ENCODE measurements around the gene VIT.

Gene VIT

DNA sequence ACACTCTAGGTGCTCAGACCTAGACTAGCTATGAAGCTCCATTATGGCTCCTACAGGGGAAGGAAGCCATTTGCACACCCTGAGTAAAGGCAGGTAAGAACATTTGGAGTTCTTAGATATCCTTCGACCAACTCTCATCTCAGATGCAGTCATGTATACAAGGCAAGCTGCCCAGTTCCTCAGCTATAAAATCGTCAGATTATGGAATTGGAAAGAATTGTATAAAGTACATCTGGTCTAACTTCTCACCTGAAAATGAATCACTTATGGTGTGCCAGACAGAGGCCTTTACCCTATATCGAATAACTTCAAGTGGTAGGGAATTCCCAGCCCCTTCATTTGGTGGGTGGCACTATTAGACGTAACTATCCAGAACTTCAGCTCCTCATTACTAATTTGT is 79.3 kb downstream of the VIT start:
- Histone ChIP-seq H3K9ac (ENCODE audit: low read length) (no peak overlapping the region), H3K27ac (ENCODE audit: low read depth, low read length) (no peak overlapping the region), H3K9me3 (ENCODE audit: low read length) (no peaks in the 10 kb centered on the region), H3K4me3 (ENCODE audit: low read depth in 1 of 2, low read length in 2 of 2) (no peak overlapping the region), H3K36me3 (ENCODE audit: insufficient read depth, low read length) (no peaks in the 10 kb centered on the region), H3K27me3 (ENCODE audit: control insufficient read depth in 1 of 2, insufficient read depth in 2 of 2, low read length in 2 of 2) (no peaks in the 10 kb centered on the region), H3K4me1 (ENCODE audit: insufficient read depth, low read length) (no peaks in the 10 kb centered on the region)

GRCh38 chr2:36777272-36777671 is 80.8 kb downstream of the VIT start:
- H3K4me1 ChIP-seq (ENCODE audit: insufficient read depth, low read length), result no peaks in the 10 kb centered on the region
- H3K4me3 ChIP-seq (ENCODE audit: low read depth in 1 of 2, low read length in 2 of 2), result no peak overlapping the region
- no peaks in the 10 kb centered on the region for H3K9me3 ChIP-seq (ENCODE audit: low read length)
- no peaks in the 10 kb centered on the region for H3K27me3 ChIP-seq (ENCODE audit: control insufficient read depth in 1 of 2, insufficient read depth in 2 of 2, low read length in 2 of 2)
- no peak overlapping the region for H3K27ac ChIP-seq (ENCODE audit: low read depth, low read length)
- H3K36me3 ChIP-seq (ENCODE audit: insufficient read depth, low read length), result no peaks in the 10 kb centered on the region
- H3K9ac ChIP-seq (ENCODE audit: low read length), result no peak overlapping the region

- Histone ChIP-seq H3K27ac (ENCODE audit: low read depth, low read length) (no peak overlapping the region), H3K27me3 (ENCODE audit: control insufficient read depth in 1 of 2, insufficient read depth in 2 of 2, low read length in 2 of 2) (no peaks in the 10 kb centered on the region), H3K4me1 (ENCODE audit: insufficient read depth, low read length) (peaks cover 5% of the 10 kb centered on the region), H3K4me3 (ENCODE audit: low read depth in 1 of 2, low read length in 2 of 2) (no peak overlapping the region), H3K36me3 (ENCODE audit: insufficient read depth, low read length) (no peaks in the 10 kb centered on the region), H3K9me3 (ENCODE audit: low read length) (no peaks in the 10 kb centered on the region), H3K9ac (ENCODE audit: low read length) (no peak overlapping the region)
Measured at GRCh38 chr2:36777788-36778187, 81.3 kb downstream of the VIT start.

DNA sequence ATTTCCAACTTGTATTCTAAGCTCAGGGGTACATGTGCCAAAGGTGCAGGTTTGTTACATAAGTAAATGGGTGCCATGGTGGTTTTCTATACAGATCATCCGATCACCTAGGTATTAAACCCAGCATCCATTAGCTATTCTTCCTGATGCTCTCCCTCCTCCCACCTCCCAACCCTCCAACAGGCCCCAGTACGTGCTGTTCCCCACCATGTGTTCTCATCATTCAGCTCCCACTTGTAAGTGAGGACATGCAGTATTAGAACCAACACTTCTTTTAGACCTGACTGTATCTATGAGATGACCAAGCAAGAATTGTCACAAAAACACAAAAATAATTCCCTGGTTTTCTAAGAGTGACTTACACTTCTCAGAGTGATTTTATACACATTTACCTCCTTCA is 83.0 kb downstream of the VIT start:
- H3K36me3 ChIP-seq (ENCODE audit: insufficient read depth, low read length), result no peaks in the 10 kb centered on the region
- no peaks in the 10 kb centered on the region for H3K27me3 ChIP-seq (ENCODE audit: control insufficient read depth in 1 of 2, insufficient read depth in 2 of 2, low read length in 2 of 2)
- no peak overlapping the region for H3K27ac ChIP-seq (ENCODE audit: low read depth, low read length)
- no peaks in the 10 kb centered on the region for H3K9me3 ChIP-seq (ENCODE audit: low read length)
- H3K9ac ChIP-seq (ENCODE audit: low read length), result no peak overlapping the region
- H3K4me1 ChIP-seq (ENCODE audit: insufficient read depth, low read length), result peaks cover 6% of the 10 kb centered on the region
- no peak overlapping the region for H3K4me3 ChIP-seq (ENCODE audit: low read depth in 1 of 2, low read length in 2 of 2)

GRCh38 chr2:36780231-36780839 is 83.8 kb downstream of the VIT start:
- no peak overlapping the region for H3K27ac ChIP-seq (ENCODE audit: low read depth, low read length)
- no peaks in the 10 kb centered on the region for H3K27me3 ChIP-seq (ENCODE audit: control insufficient read depth in 1 of 2, insufficient read depth in 2 of 2, low read length in 2 of 2)
- H3K4me3 ChIP-seq (ENCODE audit: low read depth in 1 of 2, low read length in 2 of 2), result no peak overlapping the region
- no peak overlapping the region for H3K9ac ChIP-seq (ENCODE audit: low read length)
- H3K4me1 ChIP-seq (ENCODE audit: insufficient read depth, low read length), result peaks cover 6% of the 10 kb centered on the region
- H3K9me3 ChIP-seq (ENCODE audit: low read length), result no peaks in the 10 kb centered on the region
- no peaks in the 10 kb centered on the region for H3K36me3 ChIP-seq (ENCODE audit: insufficient read depth, low read length)

GRCh38 chr2:36781907-36782720 is 85.6 kb downstream of the VIT start:
- Histone ChIP-seq H3K4me1 (ENCODE audit: insufficient read depth, low read length) (peaks cover 6% of the 10 kb centered on the region), H3K9me3 (ENCODE audit: low read length) (no peaks in the 10 kb centered on the region), H3K27ac (ENCODE audit: low read depth, low read length) (no peak overlapping the region), H3K36me3 (ENCODE audit: insufficient read depth, low read length) (no peaks in the 10 kb centered on the region), H3K9ac (ENCODE audit: low read length) (no peak overlapping the region), H3K4me3 (ENCODE audit: low read depth in 1 of 2, low read length in 2 of 2) (no peak overlapping the region), H3K27me3 (ENCODE audit: control insufficient read depth in 1 of 2, insufficient read depth in 2 of 2, low read length in 2 of 2) (no peaks in the 10 kb centered on the region)

GRCh38 chr2:36783246-36783645 is 86.7 kb downstream of the VIT start:
- H3K36me3 ChIP-seq (ENCODE audit: insufficient read depth, low read length), result no peaks in the 10 kb centered on the region
- no peak overlapping the region for H3K4me3 ChIP-seq (ENCODE audit: low read depth in 1 of 2, low read length in 2 of 2)
- H3K4me1 ChIP-seq (ENCODE audit: insufficient read depth, low read length), result peaks cover 6% of the 10 kb centered on the region
- H3K9me3 ChIP-seq (ENCODE audit: low read length), result no peaks in the 10 kb centered on the region
- no peak overlapping the region for H3K27ac ChIP-seq (ENCODE audit: low read depth, low read length)
- no peaks in the 10 kb centered on the region for H3K27me3 ChIP-seq (ENCODE audit: control insufficient read depth in 1 of 2, insufficient read depth in 2 of 2, low read length in 2 of 2)
- no peak overlapping the region for H3K9ac ChIP-seq (ENCODE audit: low read length)

DNA sequence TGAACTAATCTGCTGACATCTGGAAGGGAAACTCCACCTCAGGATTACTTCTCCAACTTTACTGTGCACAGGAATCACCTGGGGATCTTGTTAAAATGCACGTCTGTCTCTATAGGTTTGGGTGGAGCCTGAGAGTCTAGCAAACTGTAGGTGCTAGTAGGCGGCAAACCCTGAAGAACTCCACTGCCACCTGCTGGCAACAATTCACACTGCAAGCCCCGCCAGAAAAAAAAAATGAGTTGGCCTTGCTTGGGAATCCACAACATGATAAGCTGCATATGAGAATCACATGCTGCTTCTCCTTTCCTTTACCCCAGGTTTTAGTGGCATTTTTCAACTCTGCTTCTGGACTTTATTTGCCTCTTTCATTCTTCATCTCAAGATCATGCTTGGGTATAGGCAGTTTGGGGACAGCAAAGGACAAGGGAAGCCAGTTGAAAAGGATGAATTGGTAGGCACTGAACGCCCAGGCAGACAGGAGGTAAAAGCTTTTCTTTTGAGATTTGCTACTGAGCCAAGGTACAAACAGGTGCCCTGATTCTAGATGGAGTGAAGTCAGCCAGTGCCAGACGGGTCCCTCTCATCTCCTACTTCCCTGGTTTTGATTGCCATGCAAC is 88.8 kb downstream of the VIT start:
- Histone ChIP-seq H3K27me3 (ENCODE audit: control insufficient read depth in 1 of 2, insufficient read depth in 2 of 2, low read length in 2 of 2) (no peaks in the 10 kb centered on the region), H3K27ac (ENCODE audit: low read depth, low read length) (no peak overlapping the region), H3K9ac (ENCODE audit: low read length) (no peak overlapping the region), H3K36me3 (ENCODE audit: insufficient read depth, low read length) (no peaks in the 10 kb centered on the region), H3K4me1 (ENCODE audit: insufficient read depth, low read length) (peaks cover 6% of the 10 kb centered on the region), H3K9me3 (ENCODE audit: low read length) (no peaks in the 10 kb centered on the region), H3K4me3 (ENCODE audit: low read depth in 1 of 2, low read length in 2 of 2) (no peak overlapping the region)

GRCh38 chr2:36789181-36789804 is 92.8 kb downstream of the VIT start:
- no peak overlapping the region for H3K4me3 ChIP-seq (ENCODE audit: low read depth in 1 of 2, low read length in 2 of 2)
- H3K36me3 ChIP-seq (ENCODE audit: insufficient read depth, low read length), result no peaks in the 10 kb centered on the region
- H3K4me1 ChIP-seq (ENCODE audit: insufficient read depth, low read length), result no peaks in the 10 kb centered on the region
- H3K9ac ChIP-seq (ENCODE audit: low read length), result no peak overlapping the region
- no peak overlapping the region for H3K27ac ChIP-seq (ENCODE audit: low read depth, low read length)
- no peaks in the 10 kb centered on the region for H3K27me3 ChIP-seq (ENCODE audit: control insufficient read depth in 1 of 2, insufficient read depth in 2 of 2, low read length in 2 of 2)
- no peaks in the 10 kb centered on the region for H3K9me3 ChIP-seq (ENCODE audit: low read length)

GRCh38 chr2:36792951-36793350 is 96.4 kb downstream of the VIT start:
- no peaks in the 10 kb centered on the region for H3K9me3 ChIP-seq (ENCODE audit: low read length)
- H3K4me3 ChIP-seq (ENCODE audit: low read depth in 1 of 2, low read length in 2 of 2), result no peak overlapping the region
- no peak overlapping the region for H3K9ac ChIP-seq (ENCODE audit: low read length)
- no peak overlapping the region for H3K27ac ChIP-seq (ENCODE audit: low read depth, low read length)
- H3K27me3 ChIP-seq (ENCODE audit: control insufficient read depth in 1 of 2, insufficient read depth in 2 of 2, low read length in 2 of 2), result no peaks in the 10 kb centered on the region
- H3K36me3 ChIP-seq (ENCODE audit: insufficient read depth, low read length), result no peaks in the 10 kb centered on the region
- H3K4me1 ChIP-seq (ENCODE audit: insufficient read depth, low read length), result no peaks in the 10 kb centered on the region

- Histone ChIP-seq H3K9me3 (ENCODE audit: low read length) (no peaks in the 10 kb centered on the region), H3K36me3 (ENCODE audit: insufficient read depth, low read length) (no peaks in the 10 kb centered on the region), H3K27me3 (ENCODE audit: control insufficient read depth in 1 of 2, insufficient read depth in 2 of 2, low read length in 2 of 2) (peaks cover 0 to 4% of the 10 kb centered on the region in 2 donors), H3K27ac (ENCODE audit: low read depth, low read length) (no peak overlapping the region), H3K4me1 (ENCODE audit: insufficient read depth, low read length) (no peaks in the 10 kb centered on the region), H3K4me3 (ENCODE audit: low read depth in 1 of 2, low read length in 2 of 2) (no peak overlapping the region), H3K9ac (ENCODE audit: low read length) (no peak overlapping the region)
Measured at GRCh38 chr2:36797324-36798070, 101.0 kb downstream of the VIT start.
